Glomerular endothelial cell (primary cell): ENCODE results near the gene SFMBT2. TPM values are rescaled to one million over a fixed set of nuclear protein-coding genes. Genes with fewer than 3 reads are reported as not detected.

ENCODE experiments used
- DNase-seq: peaks from one replicate; pipeline ENCODE4 v3.0.0-alpha.2; 2011; ENCODE audit warnings: low read depth, low spot score; ENCODE audit errors: extremely low read depth
- total RNA-seq: library from RNA; depleted of rRNA; stranded (reverse); fragments of >200 nt; gene quantifications from 2 replicates; pipeline ENCODE4 v1.2.3, GENCODE V29; 2015

SFMBT2 gene
- total RNA-seq, 1 donor from 2014 or later, result 4.8 TPM

- no peak for DNase-seq
These were observed 40.3 kb downstream of the SFMBT2 start for GRCh38 chr10:7370511-7370910.

DNA sequence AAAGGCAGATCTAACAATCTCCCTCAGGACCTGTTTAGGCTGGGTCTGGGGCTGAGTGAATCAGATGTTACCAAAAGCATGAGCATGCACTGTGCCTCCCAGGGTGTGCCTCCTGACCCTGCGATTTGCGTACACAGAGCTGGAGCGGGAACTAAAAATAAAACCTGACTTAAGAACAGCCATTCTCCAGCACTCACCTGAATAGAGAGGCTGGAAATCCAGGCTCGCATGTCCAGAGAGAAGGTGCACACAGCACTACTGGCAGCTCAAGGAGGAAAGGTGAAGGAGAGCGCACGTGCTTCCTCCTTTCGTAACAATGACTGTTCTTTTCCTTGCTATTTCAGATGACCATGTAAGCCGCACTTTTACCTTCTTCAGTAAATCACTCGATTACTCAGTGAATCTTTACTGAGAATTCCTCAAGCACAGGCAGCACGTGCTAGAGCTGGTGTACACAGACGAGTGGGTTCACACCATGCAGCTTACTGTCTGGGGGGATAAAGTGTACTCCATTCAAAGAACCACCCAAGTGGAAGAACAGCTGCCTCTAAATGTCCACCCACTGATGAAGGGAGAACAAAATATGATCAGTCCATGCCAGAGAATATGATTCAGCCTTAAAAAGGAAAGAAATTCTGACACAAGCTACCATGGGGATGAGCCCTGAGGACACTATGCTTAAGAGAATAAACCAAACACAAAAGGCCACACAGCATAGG lies 45.6 kb downstream of the SFMBT2 start:
- no peak for DNase-seq

- DNase-seq, result no peak
These were observed 46.4 kb downstream of the SFMBT2 start for GRCh38 chr10:7364474-7364873.

- no peak for DNase-seq
These were observed 47.1 kb downstream of the SFMBT2 start for GRCh38 chr10:7363700-7364099.

GRCh38 chr10:7362471-7362870 lies 48.4 kb downstream of the SFMBT2 start:
- DNase-seq, result no peak

DNA sequence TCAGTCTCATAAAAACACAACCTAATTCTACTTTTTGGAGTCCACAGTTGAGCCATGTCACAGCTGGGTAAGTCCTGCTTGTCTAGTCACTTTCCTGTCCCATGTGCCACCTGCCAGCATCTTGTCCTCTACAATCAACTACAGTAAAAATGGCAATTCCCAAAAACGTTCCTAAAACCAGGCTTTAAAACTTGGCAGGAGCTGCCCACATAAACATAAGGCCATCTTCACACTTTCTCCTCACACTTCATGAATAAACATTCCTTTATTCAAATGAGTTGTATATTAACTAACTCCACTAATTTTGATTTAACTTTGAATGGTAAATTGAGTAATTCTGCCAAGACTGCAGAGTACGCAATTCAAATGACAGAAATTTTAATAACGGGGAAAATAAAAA lies 49.5 kb downstream of the SFMBT2 start:
- DNase-seq, result no peak

- no peak for DNase-seq
These were observed 50.9 kb downstream of the SFMBT2 start for GRCh38 chr10:7359954-7360353.

DNA sequence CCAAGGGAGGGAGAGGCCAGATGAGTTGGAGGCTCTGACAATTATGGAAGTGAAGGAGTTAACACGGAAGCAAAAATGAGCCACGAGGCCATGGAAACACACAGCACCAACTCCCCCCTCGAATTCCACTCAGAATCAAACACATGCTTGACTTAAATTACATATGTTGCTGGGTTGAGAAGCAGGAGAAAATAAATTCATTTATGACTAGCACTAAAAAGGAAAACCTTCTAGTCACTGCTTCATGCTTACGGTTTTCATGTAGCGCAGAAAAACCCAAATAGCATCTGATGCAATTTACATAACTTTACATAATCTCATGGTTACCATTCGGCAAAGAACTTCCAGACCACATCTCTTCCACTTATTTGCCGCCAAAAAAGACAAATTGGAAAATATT lies 51.5 kb downstream of the SFMBT2 start:
- no peak for DNase-seq

DNA sequence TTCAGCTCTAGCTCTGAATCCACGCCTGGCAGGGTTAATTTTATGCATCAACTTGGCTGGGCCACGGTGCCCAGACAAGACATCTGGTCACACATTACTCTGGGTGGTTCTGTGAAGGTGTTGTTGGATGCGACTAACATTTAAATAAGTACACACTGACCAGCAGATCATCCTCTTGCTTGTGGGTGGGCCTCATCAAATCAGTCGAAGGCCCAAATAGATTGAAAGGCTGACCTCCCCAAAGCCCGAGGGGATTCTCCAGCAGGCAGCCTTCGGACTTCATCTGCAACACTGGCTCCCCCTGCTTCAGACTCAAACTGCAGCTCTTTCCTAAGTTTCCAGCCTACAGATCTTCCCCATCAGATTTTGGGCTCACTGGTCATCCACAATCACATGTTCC lies 53.6 kb downstream of the SFMBT2 start:
- DNase-seq, result no peak

DNA sequence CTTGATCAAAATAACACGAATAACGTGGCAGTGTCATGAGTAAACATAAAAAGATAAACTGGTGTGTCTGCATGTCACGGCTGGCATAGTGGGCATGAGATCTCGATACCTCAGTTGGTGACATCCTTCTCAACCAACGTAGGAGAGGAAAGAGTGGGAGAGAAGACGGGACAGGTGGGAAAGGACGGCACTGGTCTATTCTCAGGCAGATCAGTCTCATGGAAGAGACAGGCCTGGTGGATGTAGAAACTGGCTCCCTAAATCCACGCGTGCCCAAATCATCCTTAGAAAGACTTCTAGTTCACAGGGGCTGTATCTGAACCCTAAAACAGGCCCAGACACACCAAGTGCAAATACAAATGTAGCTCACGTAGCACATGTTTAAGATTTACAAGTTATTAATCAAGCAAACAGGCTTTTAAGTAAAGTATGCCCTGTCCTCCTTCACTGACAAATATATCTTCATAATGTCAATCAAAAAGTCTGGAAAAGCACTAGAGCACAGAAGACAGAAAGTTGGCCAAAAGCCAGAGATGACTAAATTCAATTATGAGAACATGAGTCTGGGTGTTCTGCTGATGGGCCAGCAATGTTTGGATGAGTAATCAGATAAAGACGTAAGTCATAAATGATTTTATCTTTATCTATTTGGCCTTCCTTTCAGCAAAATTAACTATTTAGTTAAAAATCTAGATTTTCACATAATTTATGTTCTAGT lies 56.3 kb downstream of the SFMBT2 start:
- DNase-seq, result no peak

DNA sequence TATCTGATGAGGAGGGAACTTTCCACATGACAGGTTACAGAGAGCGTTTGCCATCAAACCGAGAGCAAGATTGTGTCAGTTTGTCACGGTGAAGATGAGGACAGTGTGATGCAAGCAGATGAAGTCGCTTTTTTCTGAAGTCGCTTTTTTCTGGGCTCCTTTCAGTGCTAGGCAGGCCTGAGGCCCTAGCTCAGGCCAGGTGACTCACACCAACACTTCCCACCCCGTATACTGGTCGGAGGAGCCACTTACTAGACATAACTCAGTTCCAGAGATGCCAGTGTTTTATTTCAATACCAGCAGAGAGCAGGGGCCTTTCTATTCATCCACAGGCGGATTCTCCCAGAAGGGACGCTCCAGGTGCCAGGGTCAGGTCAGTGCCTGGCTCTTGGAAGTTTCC lies 58.9 kb downstream of the SFMBT2 start:
- DNase-seq, result no peak

- no peak for DNase-seq
These were observed 60.2 kb downstream of the SFMBT2 start for GRCh38 chr10:7350541-7351195.

DNA sequence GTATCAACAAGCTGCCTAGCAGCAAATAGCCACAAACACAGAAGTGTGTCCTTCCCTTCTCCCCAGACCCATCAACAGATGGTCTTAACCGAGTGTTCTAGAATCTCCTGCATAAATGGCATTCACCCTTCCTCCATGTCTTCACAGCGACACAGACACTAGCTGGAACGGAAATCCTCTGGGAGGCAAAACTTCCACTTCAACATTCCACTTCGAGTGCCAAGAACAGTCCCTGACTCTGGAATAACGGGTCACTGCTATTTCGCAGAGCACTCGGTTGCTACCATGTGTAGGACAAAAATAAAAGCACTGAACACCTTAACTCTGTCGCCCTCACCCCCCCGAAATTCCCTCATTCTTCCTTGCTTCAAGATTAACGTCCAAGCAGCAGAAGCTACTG lies 65.1 kb downstream of the SFMBT2 start:
- DNase-seq, result no peak

- no peak for DNase-seq
These were observed 67.8 kb downstream of the SFMBT2 start for GRCh38 chr10:7343040-7343439.

GRCh38 chr10:7340179-7340874 lies 70.5 kb downstream of the SFMBT2 start:
- no peak for DNase-seq

DNA sequence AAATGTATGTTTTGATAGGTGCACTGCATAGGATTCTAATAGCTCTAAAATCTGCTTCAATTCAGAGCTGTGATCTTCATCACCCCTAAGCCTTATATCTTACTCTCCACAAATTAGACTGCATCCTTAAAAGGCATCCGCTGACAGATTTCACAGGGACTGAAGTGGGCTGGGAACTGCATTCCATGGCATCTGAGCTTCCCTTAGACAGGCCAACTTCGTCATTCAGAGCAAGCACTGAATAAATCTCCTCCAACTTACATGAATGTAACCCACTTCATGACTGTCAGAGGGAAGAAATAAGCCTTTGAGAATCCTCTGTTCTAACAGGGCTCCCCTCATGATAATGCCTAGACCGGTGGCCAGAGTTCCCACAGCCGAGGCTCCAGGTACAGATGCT lies 71.3 kb downstream of the SFMBT2 start:
- DNase-seq, result no peak

DNA sequence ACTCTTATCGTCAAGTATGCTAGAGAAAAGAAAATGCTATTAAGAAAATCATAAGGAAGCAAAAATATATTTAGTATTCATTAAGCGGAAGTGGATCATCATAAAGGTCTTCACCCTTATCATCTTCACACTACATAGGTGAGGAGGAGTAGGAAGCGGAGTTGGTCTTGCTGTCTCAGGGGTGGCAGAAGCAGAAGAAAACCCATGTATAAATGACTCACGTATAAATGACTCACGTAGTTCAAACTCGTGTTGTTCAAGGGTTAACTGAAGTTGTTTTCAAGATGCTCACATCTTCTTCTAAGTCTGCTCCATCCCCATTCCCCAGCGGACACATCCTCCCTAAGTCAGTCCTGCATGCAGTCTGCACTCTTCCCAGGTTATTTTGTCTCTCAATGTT lies 72.4 kb downstream of the SFMBT2 start:
- no peak for DNase-seq

DNA sequence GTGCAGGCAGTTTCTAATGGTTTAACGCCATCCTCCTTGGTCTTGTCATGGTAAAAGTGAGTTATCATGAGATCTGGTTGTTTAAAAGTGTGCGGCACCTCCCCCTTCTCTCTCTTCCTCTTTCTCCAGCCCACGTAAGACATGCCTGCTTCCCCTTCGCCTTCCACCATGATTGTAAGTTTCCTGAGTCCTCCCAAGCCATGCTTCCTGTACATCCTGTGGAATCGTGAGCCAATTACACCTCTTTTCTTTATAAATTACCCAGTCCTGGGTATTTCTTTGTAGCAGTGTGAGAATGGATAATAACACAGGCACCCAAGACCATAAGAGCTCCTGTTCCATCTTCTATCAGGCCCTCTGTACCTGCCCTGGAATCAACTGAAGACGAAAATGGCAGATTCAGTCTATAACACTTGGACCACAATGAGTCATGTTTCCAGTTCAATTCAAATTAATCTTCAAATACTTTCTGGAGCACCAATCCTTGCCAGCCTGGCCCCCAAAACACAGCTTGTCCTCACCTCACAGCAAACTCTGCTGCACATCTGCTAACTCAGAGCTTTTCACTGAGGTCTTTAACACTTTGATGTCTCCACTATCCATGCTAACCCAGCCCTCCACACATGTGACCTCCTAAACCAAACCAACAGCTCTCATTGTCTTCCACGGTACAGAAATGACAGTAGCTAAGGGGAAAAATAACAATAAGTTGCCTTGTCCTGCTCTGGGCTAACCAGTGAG lies 73.2 kb downstream of the SFMBT2 start:
- DNase-seq, result no peak

DNA sequence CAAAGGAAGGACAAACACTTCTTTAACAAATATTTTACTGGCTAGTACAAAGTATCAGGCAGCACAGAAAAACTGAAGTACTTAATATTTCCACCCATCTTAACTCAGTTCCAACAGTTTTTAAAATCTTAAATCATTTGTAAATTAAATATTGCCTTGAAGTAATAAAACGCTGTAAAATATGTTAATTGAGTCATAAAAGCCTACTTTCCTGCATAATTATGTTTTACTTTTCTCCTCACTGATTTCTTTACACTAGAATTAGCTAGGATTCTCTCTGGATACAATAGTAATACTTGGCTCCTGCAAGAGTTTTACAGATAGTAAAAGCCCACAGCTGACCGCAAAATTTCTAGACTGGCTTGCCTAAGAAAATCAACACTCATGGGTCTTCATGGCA lies 74.9 kb downstream of the SFMBT2 start:
- no peak for DNase-seq

GRCh38 chr10:7334642-7334964 lies 76.2 kb downstream of the SFMBT2 start:
- no peak for DNase-seq
